ENCODE data around the gene RIPPLY3. TPM values are rescaled to one million over a fixed set of nuclear protein-coding genes. Genes with fewer than 3 reads are reported as not detected.
A peak's percentile ranks its signal among the peaks of the same experiment; 100 is the strongest.

Gene RIPPLY3
- total RNA-seq, 1 donor from 2014 or later, result not detected

DNA sequence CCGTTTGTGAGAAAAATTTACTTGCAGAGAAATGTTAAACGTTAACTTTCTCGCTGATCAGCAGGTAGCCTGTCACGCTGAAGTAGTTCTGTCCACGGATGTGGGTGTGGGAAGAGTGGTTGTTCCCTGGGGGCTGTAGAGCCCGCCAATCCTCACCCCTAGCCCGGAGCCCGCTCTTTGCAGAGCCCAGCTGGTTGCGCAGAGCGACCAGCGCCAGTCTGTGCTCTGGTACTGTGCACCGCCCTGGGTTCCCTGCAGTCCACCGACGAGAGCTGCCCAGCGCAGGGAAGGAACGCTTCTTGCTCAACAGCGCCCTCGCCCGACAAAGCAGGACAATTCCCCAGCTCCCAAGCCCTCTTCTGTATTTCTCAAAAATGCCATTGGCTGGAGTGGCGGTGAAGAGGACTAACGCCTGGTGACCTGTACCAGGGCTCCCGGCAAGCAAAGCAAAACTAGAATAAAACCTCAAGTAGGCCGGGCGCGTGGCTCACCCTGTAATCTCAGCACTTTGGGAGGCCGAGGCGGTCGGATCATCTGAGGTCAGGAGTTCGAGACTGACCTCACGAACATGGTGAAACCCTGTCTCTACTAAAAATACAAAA lies 3.3 kb downstream of the RIPPLY3 start:
- Mint-ChIP-seq H3K36me3 (ENCODE audit: low read depth, unreplicated experiment) (no peaks in the 10 kb centered on the region), H3K4me3 (ENCODE audit: unreplicated experiment) (peak overlapping the region; percentile 67), H3K4me1 (ENCODE audit: low read depth, unreplicated experiment) (no peaks in the 10 kb centered on the region), H3K27ac (ENCODE audit: unreplicated experiment) (peak overlapping the region; percentile 12), H3K27me3 (ENCODE audit: low read depth, unreplicated experiment) (peaks cover 21% of the 10 kb centered on the region), H3K9me3 (ENCODE audit: unreplicated experiment) (no peaks in the 10 kb centered on the region)
- H4K20me1 ChIP-seq (ENCODE audit: insufficient read depth, low read length), result no peaks in the 10 kb centered on the region
- H3K9ac ChIP-seq (ENCODE audit: low read length), result no peak overlapping the region
- H3K27ac ChIP-seq (ENCODE audit: low read depth, low read length), result no peak overlapping the region
- peaks cover 15% of the 10 kb centered on the region for H3K27me3 ChIP-seq (ENCODE audit: insufficient read depth, low read length)
- peak overlapping the region; percentile 37 for H3K4me3 ChIP-seq (ENCODE audit: insufficient read depth, low read depth, low read length)
- no peaks in the 10 kb centered on the region for H3K79me2 ChIP-seq (ENCODE audit: insufficient read depth, low read length)
- no peak for TF ChIP-seq EZH2 (IDR thresholded peaks at IDR 0.05; ENCODE audit: insufficient read depth, low read length)
- peak; percentile 66 for TF ChIP-seq CTCF (IDR thresholded peaks at IDR 0.05; ENCODE audit: insufficient read depth, low read depth, low read length)
- H3K36me3 ChIP-seq (ENCODE audit: insufficient read depth, low read length), result no peaks in the 10 kb centered on the region
- no peaks in the 10 kb centered on the region for H3K9me3 ChIP-seq (ENCODE audit: insufficient read depth, low read depth, low read length)
- no peak for FAIRE-seq
- H3K4me1 ChIP-seq (ENCODE audit: insufficient read depth, low read length), result no peaks in the 10 kb centered on the region
- peak overlapping the region; percentile 53 for H2AFZ ChIP-seq (ENCODE audit: low read depth, low read length)
- DNase-seq (ENCODE audit: low read depth), result peak; percentile 68
- peak overlapping the region; percentile 73 for H3K4me2 ChIP-seq (ENCODE audit: low read length)

- no peak for TF ChIP-seq CTCF (IDR thresholded peaks at IDR 0.05; ENCODE audit: insufficient read depth, low read depth, low read length)
- TF ChIP-seq EZH2 (IDR thresholded peaks at IDR 0.05; ENCODE audit: insufficient read depth, low read length), result no peak
- no peak overlapping the region for H3K9ac ChIP-seq (ENCODE audit: low read length)
- FAIRE-seq (no peak), DNase-seq (ENCODE audit: low read depth) (no peak)
- Mint-ChIP-seq H3K4me1 (ENCODE audit: low read depth, unreplicated experiment) (no peaks in the 10 kb centered on the region), H3K9me3 (ENCODE audit: unreplicated experiment) (no peaks in the 10 kb centered on the region), H3K36me3 (ENCODE audit: low read depth, unreplicated experiment) (no peaks in the 10 kb centered on the region), H3K4me3 (ENCODE audit: unreplicated experiment) (no peak overlapping the region), H3K27ac (ENCODE audit: unreplicated experiment) (no peak overlapping the region), H3K27me3 (ENCODE audit: low read depth, unreplicated experiment) (peaks cover 5% of the 10 kb centered on the region)
- peaks cover 5% of the 10 kb centered on the region for H3K27me3 ChIP-seq (ENCODE audit: insufficient read depth, low read length)
- no peak overlapping the region for H3K27ac ChIP-seq (ENCODE audit: low read depth, low read length)
- no peak overlapping the region for H3K4me3 ChIP-seq (ENCODE audit: insufficient read depth, low read depth, low read length)
- no peak overlapping the region for H3K4me2 ChIP-seq (ENCODE audit: low read length)
- no peaks in the 10 kb centered on the region for H3K36me3 ChIP-seq (ENCODE audit: insufficient read depth, low read length)
- no peak overlapping the region for H2AFZ ChIP-seq (ENCODE audit: low read depth, low read length)
- no peaks in the 10 kb centered on the region for H3K9me3 ChIP-seq (ENCODE audit: insufficient read depth, low read depth, low read length)
- H3K4me1 ChIP-seq (ENCODE audit: insufficient read depth, low read length), result no peaks in the 10 kb centered on the region
- H3K79me2 ChIP-seq (ENCODE audit: insufficient read depth, low read length), result no peaks in the 10 kb centered on the region
- H4K20me1 ChIP-seq (ENCODE audit: insufficient read depth, low read length), result no peaks in the 10 kb centered on the region
These were observed 11.6 kb downstream of the RIPPLY3 start for GRCh38 chr21:37017951-37018679.

GRCh38 chr21:37026499-37026898 lies 20.0 kb downstream of the RIPPLY3 start:
- Mint-ChIP-seq H3K27me3 (ENCODE audit: low read depth, unreplicated experiment) (no peaks in the 10 kb centered on the region), H3K4me1 (ENCODE audit: low read depth, unreplicated experiment) (no peaks in the 10 kb centered on the region), H3K36me3 (ENCODE audit: low read depth, unreplicated experiment) (no peaks in the 10 kb centered on the region), H3K27ac (ENCODE audit: unreplicated experiment) (no peak overlapping the region), H3K9me3 (ENCODE audit: unreplicated experiment) (no peaks in the 10 kb centered on the region), H3K4me3 (ENCODE audit: unreplicated experiment) (no peak overlapping the region)
- Histone ChIP-seq H3K79me2 (ENCODE audit: insufficient read depth, low read length) (no peaks in the 10 kb centered on the region), H3K27me3 (ENCODE audit: insufficient read depth, low read length) (peaks cover 8% of the 10 kb centered on the region), H3K4me2 (ENCODE audit: low read length) (no peak overlapping the region), H3K9me3 (ENCODE audit: insufficient read depth, low read depth, low read length) (no peaks in the 10 kb centered on the region), H3K9ac (ENCODE audit: low read length) (no peak overlapping the region), H3K27ac (ENCODE audit: low read depth, low read length) (no peak overlapping the region), H3K4me3 (ENCODE audit: insufficient read depth, low read depth, low read length) (no peak overlapping the region), H4K20me1 (ENCODE audit: insufficient read depth, low read length) (no peaks in the 10 kb centered on the region), H3K4me1 (ENCODE audit: insufficient read depth, low read length) (no peaks in the 10 kb centered on the region), H3K36me3 (ENCODE audit: insufficient read depth, low read length) (no peaks in the 10 kb centered on the region), H2AFZ (ENCODE audit: low read depth, low read length) (no peak overlapping the region)
- DNase-seq (ENCODE audit: low read depth) (no peak), FAIRE-seq (no peak)
- TF ChIP-seq EZH2 (IDR thresholded peaks at IDR 0.05; ENCODE audit: insufficient read depth, low read length), result no peak
- TF ChIP-seq CTCF (IDR thresholded peaks at IDR 0.05; ENCODE audit: insufficient read depth, low read depth, low read length), result no peak
